Measurements from ENCODE around the gene LMAN2. TPM values are rescaled to one million over a fixed set of nuclear protein-coding genes. Genes with fewer than 3 reads are reported as not detected.

LMAN2 gene
- total RNA-seq, 1 experiment from 2014 or later: 128 TPM

- TF ChIP-seq REST (IDR thresholded peaks at IDR 0.05; ENCODE audit: low read depth) (no peak), RAD21 (IDR thresholded peaks at IDR 0.05; ENCODE audit: low read depth) (no peak), POLR2A (IDR thresholded peaks at IDR 0.05; ENCODE audit: borderline replicate concordance, extremely low read depth, insufficient read depth, insufficient read length) (no peak), ZBTB33 (IDR thresholded peaks at IDR 0.05; ENCODE audit: extremely low read depth, insufficient replicate concordance, low read length) (no peak), SRF (IDR thresholded peaks at IDR 0.05; ENCODE audit: low read depth) (no peak)
Measured at GRCh38 chr5:177370488-177371119, 19.1 kb upstream of the LMAN2 start (continued).
